HG03025 (cell line): Measurements from ENCODE around the gene KRTAP10-11.
"Not testable (repeated sequence)": the region's sequence is repeated elsewhere in the genome, so short reads cannot be mapped to it uniquely, and the experiment has no call there.

Experiments
- ATAC-seq: cut with Tn5 transposase; IDR thresholded peaks from one replicate; pipeline ENCODE4 v1.9.1; 2021; ENCODE audit warnings: mild to moderate bottlenecking, moderate library complexity; ENCODE audit not compliant: unreplicated experiment, low FRiP score

Gene KRTAP10-11

GRCh38 chr21:44658913-44659595, 12.8 kb downstream of the KRTAP10-11 start:
- no peak for ATAC-seq

GRCh38 chr21:44661567-44661966, 15.4 kb downstream of the KRTAP10-11 start:
- not testable (repeated sequence) for ATAC-seq

GRCh38 chr21:44664691-44665090, 18.5 kb downstream of the KRTAP10-11 start:
- no peak for ATAC-seq

- ATAC-seq: no peak
Observed at GRCh38 chr21:44666401-44667320, 20.4 kb downstream of the KRTAP10-11 start, which contains the start of gene KRTAP12-2. TSS of gene KRTAP12-2 (minus strand) at chr21:44666927. CDS start at chr21:44666886, 41 bp downstream.

- ATAC-seq: no peak
Observed at GRCh38 chr21:44667612-44668011, 21.4 kb downstream of the KRTAP10-11 start.

- no peak for ATAC-seq
Observed at GRCh38 chr21:44670642-44671432, 24.6 kb downstream of the KRTAP10-11 start.

- ATAC-seq: no peak
Observed at GRCh38 chr21:44671911-44672310, 25.7 kb downstream of the KRTAP10-11 start.

GRCh38 chr21:44677881-44678280, 31.7 kb downstream of the KRTAP10-11 start:
- ATAC-seq: no peak

- ATAC-seq: no peak
Observed at GRCh38 chr21:44681152-44681551, 34.9 kb downstream of the KRTAP10-11 start.

- no peak for ATAC-seq
Observed at GRCh38 chr21:44681861-44682579, 35.8 kb downstream of the KRTAP10-11 start, which contains the start of gene KRTAP12-1. TSS of gene KRTAP12-1 (minus strand) at chr21:44682163. CDS start at chr21:44682123, 40 bp downstream.

- ATAC-seq: no peak
Observed at GRCh38 chr21:44682580-44683151, 36.5 kb downstream of the KRTAP10-11 start.

GRCh38 chr21:44684077-44684476, 37.9 kb downstream of the KRTAP10-11 start:
- no peak for ATAC-seq

GRCh38 chr21:44684483-44684882, 38.3 kb downstream of the KRTAP10-11 start:
- ATAC-seq: no peak

- not testable (repeated sequence) for ATAC-seq
Observed at GRCh38 chr21:44685050-44685449, 38.8 kb downstream of the KRTAP10-11 start.

GRCh38 chr21:44686000-44686781, 40.0 kb downstream of the KRTAP10-11 start:
- no peak for ATAC-seq

GRCh38 chr21:44686843-44687561, 40.8 kb downstream of the KRTAP10-11 start:
- no peak for ATAC-seq

GRCh38 chr21:44687671-44688070, 41.5 kb downstream of the KRTAP10-11 start:
- ATAC-seq: no peak

- ATAC-seq: not testable (repeated sequence)
Observed at GRCh38 chr21:44689740-44690139, 43.5 kb downstream of the KRTAP10-11 start.
